ENCODE results near the gene KLF11. TPM values are rescaled to one million over a fixed set of nuclear protein-coding genes. Genes with fewer than 3 reads are reported as not detected.

KLF11 gene
- total and polyA plus RNA-seq, 2 donors (not counting 1 experiment from before 2014, with no cell fraction given): 5.9 to 6.8 TPM

DNA sequence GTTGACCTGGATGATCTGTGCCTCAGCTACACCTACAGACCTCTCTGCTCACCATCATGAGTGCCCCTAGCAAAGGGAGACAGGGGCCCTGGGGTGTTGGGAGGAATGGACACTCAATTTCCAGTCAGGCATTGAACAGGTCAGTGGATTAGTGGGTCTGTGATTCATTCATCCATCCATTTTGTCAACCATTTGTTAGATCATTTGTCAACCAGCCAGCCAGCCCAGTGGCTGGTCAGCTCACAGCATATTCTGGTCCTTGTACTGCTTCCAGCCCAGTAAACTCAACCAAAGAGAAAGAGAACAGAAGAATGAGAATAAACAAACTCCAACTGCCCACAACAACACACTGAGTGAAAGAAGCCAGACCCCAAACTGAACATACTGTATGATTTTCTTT lies 4.6 kb upstream of the KLF11 start:
- no peak overlapping the region for H3K4me3 ChIP-seq (replicated peaks in 1 of 4; ENCODE audit: control extremely low read depth in 1 of 4, insufficient read depth in 1 of 4, low read depth in 3 of 4, low read length in 4 of 4)
- DNase-seq (ENCODE audit: low read depth in 2 of 2): no peak

DNA sequence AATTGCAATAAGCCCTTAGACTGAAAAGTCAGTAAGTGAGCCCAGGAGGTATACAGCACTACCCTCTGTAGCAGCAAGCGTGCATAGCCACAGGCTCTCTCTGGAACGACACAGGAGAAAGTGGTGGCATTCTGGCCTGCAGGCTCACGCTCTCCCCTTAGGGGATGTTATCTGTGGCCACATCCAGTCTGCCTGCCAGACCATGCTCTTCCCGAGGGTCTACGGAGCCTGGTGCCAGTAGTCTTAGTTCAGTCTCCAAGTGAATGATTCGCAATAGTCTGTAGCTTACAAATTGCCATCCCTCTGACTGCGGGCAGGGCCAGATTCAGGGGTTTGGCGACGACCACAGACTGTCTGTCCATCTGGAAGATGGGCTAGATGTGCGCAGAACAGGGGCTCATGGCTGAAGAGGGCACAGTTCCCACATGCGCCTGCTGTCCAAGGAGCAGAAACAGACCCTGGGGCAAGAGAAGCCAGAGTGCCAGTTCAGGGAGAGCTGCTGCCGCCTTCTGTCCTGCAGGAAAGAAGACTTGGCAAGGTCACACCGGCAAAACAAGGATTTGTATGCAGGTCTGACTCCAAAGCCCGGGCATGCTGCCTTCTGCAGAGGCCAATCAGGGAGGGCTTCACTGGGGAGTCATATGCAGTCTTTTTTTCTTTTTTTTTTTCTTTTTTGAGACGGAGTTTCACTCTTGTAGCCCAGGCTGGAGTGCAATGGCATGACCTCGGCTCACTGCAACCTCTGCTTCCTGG lies 3.5 kb upstream of the KLF11 start:
- DNase-seq (ENCODE audit: low read depth in 2 of 2): peak in 1 of 2 donors; percentile 36
- Histone ChIP-seq H2AFZ (ENCODE audit: low read length) (no peak overlapping the region), H4K20me1 (ENCODE audit: control insufficient read depth, extremely low read depth, insufficient read depth, low read length) (no peaks in the 10 kb centered on the region), H3K79me2 (ENCODE audit: control insufficient read depth, insufficient read depth, low read length) (no peaks in the 10 kb centered on the region), H3K4me2 (ENCODE audit: extremely low read depth, insufficient read depth, low read length) (no peak overlapping the region), H3K27ac (ENCODE audit: insufficient read depth, low read length) (no peak overlapping the region), H3K9me3 (ENCODE audit: control insufficient read depth, insufficient read depth, low read depth, low read length) (no peaks in the 10 kb centered on the region), H3K4me1 (ENCODE audit: control insufficient read depth, extremely low read depth, insufficient read depth, low read length) (peaks cover 10% of the 10 kb centered on the region), H3K27me3 (ENCODE audit: control insufficient read depth, insufficient read depth, low read length) (peaks cover 2% of the 10 kb centered on the region), H3K4me3 (replicated peaks in 1 of 4; ENCODE audit: control extremely low read depth in 1 of 4, insufficient read depth in 1 of 4, low read depth in 3 of 4, low read length in 4 of 4) (no peak overlapping the region), H3K9ac (ENCODE audit: insufficient read depth, low read length) (no peak overlapping the region), H3K36me3 (ENCODE audit: control insufficient read depth, insufficient read depth, low read length) (no peaks in the 10 kb centered on the region)
- TF ChIP-seq EZH2 (IDR thresholded peaks at IDR 0.05; ENCODE audit: low read length, missing control alignments): no peak
- TF ChIP-seq, protein P1, sequence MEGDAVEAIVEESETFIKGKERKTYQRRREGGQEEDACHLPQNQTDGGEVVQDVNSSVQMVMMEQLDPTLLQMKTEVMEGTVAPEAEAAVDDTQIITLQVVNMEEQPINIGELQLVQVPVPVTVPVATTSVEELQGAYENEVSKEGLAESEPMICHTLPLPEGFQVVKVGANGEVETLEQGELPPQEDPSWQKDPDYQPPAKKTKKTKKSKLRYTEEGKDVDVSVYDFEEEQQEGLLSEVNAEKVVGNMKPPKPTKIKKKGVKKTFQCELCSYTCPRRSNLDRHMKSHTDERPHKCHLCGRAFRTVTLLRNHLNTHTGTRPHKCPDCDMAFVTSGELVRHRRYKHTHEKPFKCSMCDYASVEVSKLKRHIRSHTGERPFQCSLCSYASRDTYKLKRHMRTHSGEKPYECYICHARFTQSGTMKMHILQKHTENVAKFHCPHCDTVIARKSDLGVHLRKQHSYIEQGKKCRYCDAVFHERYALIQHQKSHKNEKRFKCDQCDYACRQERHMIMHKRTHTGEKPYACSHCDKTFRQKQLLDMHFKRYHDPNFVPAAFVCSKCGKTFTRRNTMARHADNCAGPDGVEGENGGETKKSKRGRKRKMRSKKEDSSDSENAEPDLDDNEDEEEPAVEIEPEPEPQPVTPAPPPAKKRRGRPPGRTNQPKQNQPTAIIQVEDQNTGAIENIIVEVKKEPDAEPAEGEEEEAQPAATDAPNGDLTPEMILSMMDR (conservative IDR thresholded peaks at IDR 0.05 in 1 of 2, IDR thresholded peaks at IDR 0.05 in 1 of 2; ENCODE audit: low read depth in 1 of 2, low read length in 2 of 2): no peak

More for the DNA sequence above, 4.6 kb upstream of the KLF11 start:
- H3K36me3 ChIP-seq (ENCODE audit: control insufficient read depth, insufficient read depth, low read length): no peaks in the 10 kb centered on the region
- H3K9me3 ChIP-seq (ENCODE audit: control insufficient read depth, insufficient read depth, low read depth, low read length): no peaks in the 10 kb centered on the region
- no peak overlapping the region for H3K9ac ChIP-seq (ENCODE audit: insufficient read depth, low read length)
- no peaks in the 10 kb centered on the region for H3K79me2 ChIP-seq (ENCODE audit: control insufficient read depth, insufficient read depth, low read length)
- no peaks in the 10 kb centered on the region for H4K20me1 ChIP-seq (ENCODE audit: control insufficient read depth, extremely low read depth, insufficient read depth, low read length)
- H2AFZ ChIP-seq (ENCODE audit: low read length): no peak overlapping the region
- TF ChIP-seq, protein P1 (conservative IDR thresholded peaks at IDR 0.05 in 1 of 2, IDR thresholded peaks at IDR 0.05 in 1 of 2; ENCODE audit: low read depth in 1 of 2, low read length in 2 of 2): no peak
- no peak for TF ChIP-seq EZH2 (IDR thresholded peaks at IDR 0.05; ENCODE audit: low read length, missing control alignments)
- peaks cover 2% of the 10 kb centered on the region for H3K27me3 ChIP-seq (ENCODE audit: control insufficient read depth, insufficient read depth, low read length)
- no peak overlapping the region for H3K4me2 ChIP-seq (ENCODE audit: extremely low read depth, insufficient read depth, low read length)
- H3K27ac ChIP-seq (ENCODE audit: insufficient read depth, low read length): no peak overlapping the region
- peaks cover 10% of the 10 kb centered on the region for H3K4me1 ChIP-seq (ENCODE audit: control insufficient read depth, extremely low read depth, insufficient read depth, low read length)

DNA sequence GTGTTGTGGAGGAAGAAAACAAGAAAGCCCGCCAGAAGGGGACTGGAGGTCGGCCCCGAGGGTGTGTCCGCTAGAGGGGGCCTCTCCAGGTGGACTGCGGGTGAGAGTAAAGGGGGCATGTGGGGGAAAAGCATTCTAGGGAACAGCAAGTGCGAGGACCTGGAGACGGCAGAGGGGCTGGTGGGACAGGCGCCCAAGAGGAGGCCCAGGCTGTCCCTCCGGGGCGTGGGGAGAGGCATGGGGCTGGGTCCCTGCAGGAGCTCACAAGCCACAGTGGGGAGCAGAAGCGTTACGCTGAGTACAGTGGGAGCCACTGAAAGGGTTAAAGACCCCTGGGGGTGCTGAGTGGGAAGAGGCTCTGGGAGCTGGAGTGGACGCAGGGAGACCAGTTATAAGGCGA lies 1.6 kb upstream of the KLF11 start:
- no peak overlapping the region for H3K4me2 ChIP-seq (ENCODE audit: extremely low read depth, insufficient read depth, low read length)
- H3K4me3 ChIP-seq (replicated peaks in 1 of 4; ENCODE audit: control extremely low read depth in 1 of 4, insufficient read depth in 1 of 4, low read depth in 3 of 4, low read length in 4 of 4): no peak overlapping the region
- H3K9ac ChIP-seq (ENCODE audit: insufficient read depth, low read length): no peak overlapping the region
- no peak overlapping the region for H2AFZ ChIP-seq (ENCODE audit: low read length)
- H3K36me3 ChIP-seq (ENCODE audit: control insufficient read depth, insufficient read depth, low read length): no peaks in the 10 kb centered on the region
- no peak for DNase-seq (ENCODE audit: low read depth in 2 of 2)
- no peaks in the 10 kb centered on the region for H3K79me2 ChIP-seq (ENCODE audit: control insufficient read depth, insufficient read depth, low read length)
- TF ChIP-seq, protein P1 (conservative IDR thresholded peaks at IDR 0.05 in 1 of 2, IDR thresholded peaks at IDR 0.05 in 1 of 2; ENCODE audit: low read depth in 1 of 2, low read length in 2 of 2): no peak
- no peak for TF ChIP-seq EZH2 (IDR thresholded peaks at IDR 0.05; ENCODE audit: low read length, missing control alignments)
- H4K20me1 ChIP-seq (ENCODE audit: control insufficient read depth, extremely low read depth, insufficient read depth, low read length): no peaks in the 10 kb centered on the region
- H3K4me1 ChIP-seq (ENCODE audit: control insufficient read depth, extremely low read depth, insufficient read depth, low read length): peaks cover 7% of the 10 kb centered on the region
- no peaks in the 10 kb centered on the region for H3K27me3 ChIP-seq (ENCODE audit: control insufficient read depth, insufficient read depth, low read length)
- H3K9me3 ChIP-seq (ENCODE audit: control insufficient read depth, insufficient read depth, low read depth, low read length): no peaks in the 10 kb centered on the region
- no peak overlapping the region for H3K27ac ChIP-seq (ENCODE audit: insufficient read depth, low read length)
